Measurements from ENCODE around the gene LSR.

Gene LSR, protein sequence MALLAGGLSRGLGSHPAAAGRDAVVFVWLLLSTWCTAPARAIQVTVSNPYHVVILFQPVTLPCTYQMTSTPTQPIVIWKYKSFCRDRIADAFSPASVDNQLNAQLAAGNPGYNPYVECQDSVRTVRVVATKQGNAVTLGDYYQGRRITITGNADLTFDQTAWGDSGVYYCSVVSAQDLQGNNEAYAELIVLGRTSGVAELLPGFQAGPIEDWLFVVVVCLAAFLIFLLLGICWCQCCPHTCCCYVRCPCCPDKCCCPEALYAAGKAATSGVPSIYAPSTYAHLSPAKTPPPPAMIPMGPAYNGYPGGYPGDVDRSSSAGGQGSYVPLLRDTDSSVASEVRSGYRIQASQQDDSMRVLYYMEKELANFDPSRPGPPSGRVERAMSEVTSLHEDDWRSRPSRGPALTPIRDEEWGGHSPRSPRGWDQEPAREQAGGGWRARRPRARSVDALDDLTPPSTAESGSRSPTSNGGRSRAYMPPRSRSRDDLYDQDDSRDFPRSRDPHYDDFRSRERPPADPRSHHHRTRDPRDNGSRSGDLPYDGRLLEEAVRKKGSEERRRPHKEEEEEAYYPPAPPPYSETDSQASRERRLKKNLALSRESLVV

DNA sequence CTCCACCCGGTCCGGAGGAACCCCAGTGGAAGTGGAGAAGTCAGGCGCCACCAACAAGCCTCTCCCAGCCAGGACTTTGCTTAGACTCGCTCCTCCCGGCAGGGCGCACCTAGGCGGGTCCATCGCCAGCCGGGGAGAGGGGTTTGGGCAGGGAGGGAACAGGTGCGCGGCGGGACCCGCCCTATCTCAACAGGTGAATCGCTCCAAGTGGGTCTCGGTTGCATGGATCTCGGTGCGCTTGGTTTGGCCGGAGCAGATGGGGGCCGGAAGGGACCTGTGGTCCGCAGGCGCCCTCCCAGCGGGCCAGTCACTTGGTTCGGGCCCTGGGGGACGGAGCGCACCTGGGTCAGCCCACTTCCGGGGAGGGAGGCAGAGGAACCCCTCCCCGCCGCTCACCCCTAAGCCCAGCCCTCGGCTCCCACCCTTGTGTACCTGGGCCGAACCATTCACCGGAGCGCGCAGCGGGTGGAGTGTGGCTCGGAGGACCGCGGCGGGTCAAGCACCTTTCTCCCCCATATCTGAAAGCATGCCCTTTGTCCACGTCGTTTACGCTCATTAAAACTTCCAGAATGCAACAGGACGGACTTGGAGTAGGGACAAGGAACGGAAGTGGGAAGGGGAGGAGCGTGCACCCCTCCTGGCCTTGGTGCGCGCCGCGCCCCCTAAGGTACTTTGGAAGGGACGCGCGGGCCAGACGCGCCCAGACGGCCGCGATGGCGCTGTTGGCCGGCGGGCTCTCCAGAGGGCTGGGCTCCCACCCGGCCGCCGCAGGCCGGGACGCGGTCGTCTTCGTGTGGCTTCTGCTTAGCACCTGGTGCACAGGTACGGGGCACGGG is at the start of gene LSR:
Gene LSR, plus strand, starts transcription at position 693 of the 836 bp plus-strand sequence. Its CDS starts 21 bp downstream, at position 714.
- no peak for DNase-seq (ENCODE audit: low read depth)

DNA sequence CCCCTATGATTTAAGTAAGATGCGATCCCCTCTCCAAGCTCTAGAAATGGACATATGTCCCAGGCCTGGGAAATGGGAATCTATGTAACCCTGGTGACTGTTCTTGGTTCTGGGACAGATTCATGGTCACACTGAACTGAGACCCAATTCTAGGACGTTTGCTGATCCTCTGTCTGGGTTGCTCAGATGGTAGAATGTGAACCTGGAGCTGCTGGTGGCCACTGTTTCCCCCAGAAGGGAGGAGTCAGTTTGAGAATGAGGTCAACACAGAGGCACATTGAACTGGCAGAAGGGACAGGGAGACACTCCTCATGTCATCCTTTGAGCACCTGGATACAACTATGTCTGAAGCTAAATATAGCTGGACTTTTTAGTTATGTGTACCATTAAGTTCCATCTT is 49.3 kb upstream of the LSR start:
- no peak for DNase-seq (ENCODE audit: low read depth)

DNA sequence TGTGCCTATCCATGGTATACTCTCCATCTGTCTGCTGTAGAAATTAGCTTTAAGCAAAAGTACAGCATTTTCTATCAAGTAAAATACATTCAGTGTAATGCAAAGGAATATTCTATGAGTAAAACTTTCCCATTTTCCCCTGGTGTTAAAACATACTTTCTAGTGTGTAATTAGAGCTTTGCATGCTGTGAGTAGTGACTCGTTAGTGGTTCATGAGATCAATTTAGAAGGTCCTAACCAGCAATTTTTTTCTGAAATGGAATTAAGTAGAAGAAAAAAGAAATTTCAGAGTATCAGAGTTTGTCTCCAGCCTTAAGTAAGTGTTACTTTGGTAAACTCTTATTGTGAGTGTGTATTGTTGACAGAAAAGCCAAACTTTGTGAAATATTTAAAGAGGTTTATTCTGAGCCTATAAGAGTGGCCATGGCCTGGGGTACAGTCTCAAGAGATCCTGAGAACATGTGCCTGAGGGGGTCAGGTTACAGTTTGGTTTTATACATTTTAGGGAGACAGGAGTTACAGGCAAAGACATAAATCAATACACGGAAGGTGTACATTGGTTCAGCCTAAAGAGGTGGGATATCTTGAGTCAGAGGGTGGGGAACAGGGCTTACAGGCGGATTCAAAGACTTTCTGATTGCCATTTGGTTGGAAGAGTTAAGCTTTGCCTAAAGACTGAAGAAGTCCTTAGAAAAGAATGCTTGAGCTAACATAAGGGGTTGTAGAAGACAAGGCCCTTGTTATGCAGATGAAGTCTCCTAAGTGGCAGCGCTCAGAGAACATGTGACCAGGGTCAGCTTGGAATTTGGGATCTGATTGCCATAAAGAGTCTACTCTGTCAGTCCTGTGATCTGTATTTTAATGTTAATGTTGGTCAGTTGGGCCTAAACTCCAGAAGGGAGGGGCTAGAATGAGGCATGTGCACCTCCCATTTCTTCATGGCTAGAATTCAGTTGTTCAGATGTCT is 45.8 kb upstream of the LSR start:
- DNase-seq (ENCODE audit: low read depth) = no peak

DNA sequence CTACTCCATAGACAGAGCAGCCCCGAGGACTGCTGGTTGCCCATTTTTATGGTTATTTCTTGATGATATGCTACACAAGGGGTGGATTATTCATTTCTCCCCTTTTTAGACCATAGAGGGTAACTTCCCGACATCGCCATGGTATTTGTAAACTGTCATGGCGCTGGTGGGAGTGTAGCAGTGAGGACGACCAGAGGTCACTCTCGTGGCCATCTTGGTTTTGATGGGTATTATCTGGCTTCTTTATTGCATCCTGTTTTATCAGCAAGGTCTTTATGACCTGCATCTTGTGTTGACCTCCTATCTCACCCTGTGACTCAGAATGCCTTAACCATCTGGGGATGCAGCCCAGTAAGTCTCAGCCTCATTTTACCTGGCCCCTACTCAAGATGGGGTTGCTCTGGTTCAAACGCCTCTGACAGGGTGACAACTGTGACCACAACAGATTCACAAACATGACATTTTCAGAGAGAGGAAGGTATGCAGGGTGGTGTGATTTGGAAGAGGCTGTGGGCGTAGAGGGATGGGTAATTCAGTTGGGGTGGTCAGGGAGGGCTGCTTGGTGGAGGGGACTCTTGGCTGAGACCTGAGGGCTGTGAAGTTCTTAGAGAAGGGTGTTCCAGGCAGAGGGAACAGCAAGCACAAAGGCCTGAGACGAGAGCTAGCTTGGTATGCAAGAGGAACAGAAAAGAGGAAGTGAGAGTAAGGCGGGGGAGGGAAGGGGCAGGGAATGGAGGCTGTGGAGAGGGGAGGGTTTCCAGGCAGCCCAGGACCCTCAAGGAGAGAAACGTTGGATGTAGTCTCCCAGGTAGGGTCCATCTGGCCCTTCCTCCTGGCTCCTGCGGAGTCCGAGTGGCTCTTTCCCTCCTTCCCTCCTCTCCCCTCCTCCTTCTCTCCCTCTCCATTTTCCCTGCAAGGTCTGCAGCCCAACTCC is 43.7 kb upstream of the LSR start:
- no peak for DNase-seq (ENCODE audit: low read depth)

DNA sequence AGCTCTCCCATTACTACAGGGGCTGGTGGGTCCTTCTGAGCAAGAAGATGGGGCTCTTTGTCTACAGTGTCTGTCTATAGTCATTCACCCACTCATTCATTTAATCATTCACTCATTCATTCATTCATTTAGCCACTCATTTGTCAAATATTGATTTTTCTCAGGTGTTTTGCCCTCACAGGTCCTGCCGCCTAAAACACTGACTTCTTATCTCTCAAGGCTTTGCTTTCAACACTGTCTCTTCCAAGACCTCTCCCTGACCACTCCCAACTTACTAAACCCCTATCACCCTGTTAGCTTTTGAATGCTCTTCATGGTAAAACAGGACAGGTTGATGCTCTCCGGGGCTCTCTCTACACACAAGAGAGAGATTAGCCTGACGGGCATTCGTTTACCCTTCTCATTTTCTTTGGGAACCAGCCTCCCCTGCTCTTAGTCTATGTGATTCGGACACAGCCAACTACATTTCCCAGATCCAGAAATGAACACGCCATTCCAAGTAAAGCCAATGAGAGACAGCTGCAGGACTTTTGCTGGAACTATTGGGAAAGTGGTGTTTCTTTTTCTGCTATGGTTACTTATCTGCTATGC is 43.0 kb upstream of the LSR start:
- DNase-seq (ENCODE audit: low read depth) = no peak

DNA sequence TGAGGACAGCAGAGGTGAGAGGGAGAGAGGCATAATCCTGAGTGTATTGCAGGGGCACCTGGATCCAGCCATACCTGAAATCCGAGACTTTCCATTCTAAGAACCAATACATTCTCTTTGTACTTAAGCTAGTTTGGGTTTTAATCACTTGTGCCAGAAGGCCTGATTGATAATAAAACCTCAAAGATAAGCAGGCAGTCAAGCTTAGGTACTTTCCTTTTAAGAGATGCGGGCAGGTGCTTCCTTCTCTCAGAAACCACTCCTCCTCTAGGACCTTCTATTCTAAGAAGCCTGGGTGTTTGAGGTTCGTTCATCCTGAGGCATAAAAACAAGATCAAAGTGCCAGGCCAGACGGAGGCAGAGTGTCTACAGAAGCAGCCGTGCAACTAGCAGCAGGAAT is 42.4 kb upstream of the LSR start:
- DNase-seq (ENCODE audit: low read depth) = no peak

DNA sequence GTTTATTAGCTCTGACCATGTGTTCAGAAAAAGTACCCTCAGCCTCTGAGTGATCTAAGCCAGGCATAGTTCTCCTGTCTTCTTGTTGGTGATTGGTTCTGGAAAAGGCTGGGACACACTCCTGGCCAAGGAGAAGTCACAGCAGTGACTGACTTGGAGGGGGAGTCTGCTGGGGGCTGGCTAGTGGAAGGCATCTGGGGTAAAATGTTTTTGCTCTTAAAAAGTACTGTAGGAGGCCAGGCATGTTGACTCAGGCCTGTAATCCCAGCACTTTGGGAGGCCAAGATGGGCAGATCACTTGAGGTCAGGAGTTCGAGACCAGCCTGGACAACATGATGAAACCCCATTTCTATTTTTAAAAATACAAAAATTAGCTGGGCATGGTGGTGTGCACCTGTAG is 41.9 kb upstream of the LSR start:
- no peak for DNase-seq (ENCODE audit: low read depth)

DNA sequence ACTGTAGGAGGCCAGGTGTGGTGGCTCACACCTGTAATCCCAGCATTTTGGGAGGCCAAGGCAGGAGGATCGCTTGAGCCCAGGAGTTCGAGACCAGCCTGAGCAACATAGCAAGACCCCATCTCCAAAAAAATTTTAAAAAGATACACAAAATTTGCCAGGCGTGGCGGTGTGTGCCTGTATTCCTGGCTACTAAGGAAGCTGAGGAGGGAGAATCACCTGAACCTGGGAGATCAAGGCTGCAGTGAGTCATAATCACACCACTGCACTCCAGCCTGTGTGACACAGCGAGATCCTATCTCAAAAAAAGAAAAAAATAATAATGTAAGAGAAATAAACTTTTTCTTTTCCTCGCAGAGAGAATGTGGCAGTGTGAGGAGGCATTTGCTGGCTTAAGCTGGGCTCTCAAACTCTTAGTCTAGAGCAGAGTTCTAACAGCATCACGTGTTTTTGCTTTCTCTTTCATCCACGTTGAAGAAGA is 41.4 kb upstream of the LSR start:
- DNase-seq (ENCODE audit: low read depth) = no peak

DNA sequence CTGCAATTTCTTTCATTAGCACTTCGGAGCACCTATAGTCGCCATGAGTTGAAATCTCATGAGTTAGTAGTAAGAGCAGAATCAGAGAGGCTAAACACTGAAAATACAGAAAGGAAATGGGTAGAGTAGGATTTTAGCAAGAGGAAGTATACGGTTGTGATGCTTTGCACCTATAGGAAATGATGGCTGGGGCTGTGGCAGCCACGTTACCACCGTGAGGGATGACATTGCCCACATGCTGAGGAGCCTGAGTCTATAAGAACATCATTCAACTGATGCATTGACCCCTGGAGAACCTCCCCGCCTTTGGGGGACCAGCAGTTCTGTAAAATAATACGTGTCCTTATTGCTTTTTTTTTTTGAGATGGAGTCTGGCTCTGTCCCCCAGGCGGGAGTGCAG is 40.7 kb upstream of the LSR start:
- no peak for DNase-seq (ENCODE audit: low read depth)

DNA sequence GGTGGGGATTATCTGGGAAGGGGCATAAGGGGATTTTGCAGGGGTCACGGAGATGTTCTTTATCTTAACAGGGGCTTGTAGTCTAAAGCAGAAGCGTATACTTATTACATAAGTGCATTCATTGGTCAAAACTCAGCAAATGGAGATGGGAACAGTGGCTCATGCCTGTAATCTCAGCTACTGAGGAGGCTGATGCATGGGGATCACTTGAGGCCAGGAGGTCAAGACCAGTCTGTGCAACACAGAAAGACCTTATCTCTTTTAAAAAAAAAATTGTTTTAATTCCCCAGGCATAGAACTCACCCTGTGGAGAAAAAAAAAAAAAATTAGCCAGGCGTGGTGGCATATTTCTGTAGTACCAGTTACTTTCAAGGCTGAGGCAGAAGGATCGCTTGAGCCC is 39.2 kb upstream of the LSR start:
- no peak for DNase-seq (ENCODE audit: low read depth)

DNA sequence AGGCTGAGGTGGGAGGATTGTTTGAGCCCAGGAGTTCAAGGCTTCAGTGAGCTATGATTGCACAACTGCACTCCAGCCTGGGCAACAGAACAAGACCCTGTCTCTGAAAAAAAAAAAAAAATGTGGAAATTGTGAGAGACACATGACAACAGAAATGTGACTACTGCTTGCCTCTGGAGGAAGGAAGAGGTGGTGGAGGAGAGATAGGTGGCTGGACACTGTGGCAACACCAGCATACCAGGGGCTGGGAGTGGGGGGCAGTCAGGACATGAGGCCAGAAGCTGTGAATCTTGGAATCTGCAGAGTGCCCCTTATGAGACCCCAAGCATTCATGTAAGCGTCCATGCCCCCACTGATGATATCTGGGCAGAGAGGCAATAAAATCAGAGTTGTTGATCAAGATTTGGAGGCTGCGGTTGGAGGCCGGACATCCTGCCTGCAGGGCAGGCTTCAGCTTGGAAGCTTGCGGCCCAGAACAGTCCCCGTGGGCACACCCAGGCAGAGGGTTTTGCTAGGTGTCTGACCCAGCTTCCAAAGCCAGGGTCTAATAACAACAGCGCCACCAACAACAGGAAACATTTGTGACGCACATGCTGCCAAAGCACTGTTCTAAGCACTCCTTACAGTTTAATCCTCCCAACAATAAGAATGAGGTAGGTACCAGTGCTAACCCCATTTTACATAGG is 37.1 kb upstream of the LSR start:
- DNase-seq (ENCODE audit: low read depth) = no peak

DNA sequence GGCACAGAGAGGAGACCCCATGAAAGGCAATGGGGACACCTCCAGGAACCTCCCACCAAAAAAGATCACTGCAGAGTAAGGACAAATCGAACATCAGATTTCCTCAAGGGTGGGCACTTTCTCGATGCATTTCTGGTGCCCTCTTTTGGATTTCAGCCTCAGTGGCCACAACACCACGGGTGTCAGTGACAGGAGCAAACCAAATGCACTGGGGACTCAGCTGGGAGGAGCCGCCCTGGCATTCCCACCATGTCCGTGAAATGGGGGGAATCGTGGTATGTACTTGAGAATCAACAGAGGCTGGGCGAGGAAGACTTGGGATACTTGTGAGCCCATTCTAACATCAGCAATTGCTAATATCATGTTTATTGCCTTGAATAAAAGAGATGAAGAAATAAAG is 36.6 kb upstream of the LSR start:
- DNase-seq (ENCODE audit: low read depth) = no peak

DNA sequence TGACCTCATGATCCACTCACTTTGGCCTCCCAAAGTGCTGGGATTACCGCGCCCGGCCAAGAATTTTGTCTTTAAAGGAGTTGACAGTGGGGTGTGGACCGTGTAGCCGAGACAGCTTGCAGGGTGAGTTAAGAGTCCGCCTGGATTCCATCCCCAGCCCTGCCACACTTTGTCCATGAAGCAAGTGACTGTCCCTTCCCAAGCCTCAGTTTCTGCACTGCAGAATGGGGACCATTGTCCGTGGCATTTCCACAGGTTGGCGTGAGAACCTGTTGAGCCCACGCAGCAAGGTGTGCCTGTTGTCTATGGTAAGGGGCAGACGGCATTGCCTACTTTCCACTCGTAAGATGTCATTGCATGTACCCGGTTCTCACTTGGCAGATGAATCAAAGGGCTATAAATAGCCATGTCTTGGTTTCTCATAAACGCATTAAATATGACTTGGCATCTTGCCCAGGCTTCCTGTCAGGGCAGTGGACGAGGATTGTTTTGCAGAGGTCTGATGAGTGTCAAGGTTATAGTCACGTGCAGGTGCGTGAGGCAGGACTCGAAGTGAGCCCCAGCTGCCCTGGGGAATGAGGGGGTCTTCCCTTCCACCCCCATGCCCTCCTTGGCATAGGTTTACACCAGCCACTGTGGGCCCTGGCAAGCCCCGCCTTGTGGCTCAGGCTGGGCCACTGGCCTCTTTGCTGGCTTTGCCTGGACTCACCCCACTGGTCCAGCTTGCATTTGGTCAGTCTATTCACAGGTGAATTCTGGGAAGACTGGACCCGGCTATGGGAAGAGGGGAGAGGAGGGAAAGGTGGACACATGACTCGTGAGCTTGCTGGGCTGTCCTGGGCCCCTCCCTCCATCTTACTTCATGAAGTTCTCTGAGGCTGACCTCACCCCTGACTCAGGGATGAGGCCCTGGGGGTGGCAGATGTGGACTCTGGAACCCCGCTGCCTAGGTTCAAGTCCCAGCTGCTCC is 34.9 kb upstream of the LSR start:
- DNase-seq (ENCODE audit: low read depth) = peak; percentile 16

DNA sequence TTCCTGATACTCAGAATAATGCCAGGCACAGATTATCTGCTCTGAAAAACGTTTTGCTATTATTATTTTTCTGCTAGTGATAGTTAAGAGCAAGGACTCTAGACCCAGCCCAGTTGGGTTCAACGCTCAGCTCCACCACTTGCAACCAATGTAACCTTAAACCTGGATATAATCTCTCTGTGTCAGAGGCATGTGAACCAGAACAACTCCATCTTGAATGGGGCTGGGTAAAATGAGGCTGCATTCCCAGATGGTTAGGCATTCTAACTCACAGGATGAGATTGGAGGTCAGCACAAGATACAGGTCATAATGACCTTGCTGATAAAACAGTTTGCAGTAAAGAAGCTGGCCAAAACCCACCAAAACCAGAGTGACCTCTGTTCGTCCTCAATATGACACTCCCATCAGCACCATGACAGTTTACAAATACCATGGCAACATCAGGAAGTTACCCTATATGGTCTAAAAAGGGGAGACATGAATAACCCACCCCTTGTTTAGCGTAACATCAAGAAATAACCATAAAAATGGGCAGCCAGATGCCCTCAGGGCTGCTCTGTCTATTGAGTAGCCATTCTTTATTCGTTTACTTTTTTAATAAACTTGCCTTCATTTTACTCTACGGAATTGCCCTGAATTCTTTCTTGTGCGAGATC is 33.9 kb upstream of the LSR start:
- DNase-seq (ENCODE audit: low read depth) = no peak

DNA sequence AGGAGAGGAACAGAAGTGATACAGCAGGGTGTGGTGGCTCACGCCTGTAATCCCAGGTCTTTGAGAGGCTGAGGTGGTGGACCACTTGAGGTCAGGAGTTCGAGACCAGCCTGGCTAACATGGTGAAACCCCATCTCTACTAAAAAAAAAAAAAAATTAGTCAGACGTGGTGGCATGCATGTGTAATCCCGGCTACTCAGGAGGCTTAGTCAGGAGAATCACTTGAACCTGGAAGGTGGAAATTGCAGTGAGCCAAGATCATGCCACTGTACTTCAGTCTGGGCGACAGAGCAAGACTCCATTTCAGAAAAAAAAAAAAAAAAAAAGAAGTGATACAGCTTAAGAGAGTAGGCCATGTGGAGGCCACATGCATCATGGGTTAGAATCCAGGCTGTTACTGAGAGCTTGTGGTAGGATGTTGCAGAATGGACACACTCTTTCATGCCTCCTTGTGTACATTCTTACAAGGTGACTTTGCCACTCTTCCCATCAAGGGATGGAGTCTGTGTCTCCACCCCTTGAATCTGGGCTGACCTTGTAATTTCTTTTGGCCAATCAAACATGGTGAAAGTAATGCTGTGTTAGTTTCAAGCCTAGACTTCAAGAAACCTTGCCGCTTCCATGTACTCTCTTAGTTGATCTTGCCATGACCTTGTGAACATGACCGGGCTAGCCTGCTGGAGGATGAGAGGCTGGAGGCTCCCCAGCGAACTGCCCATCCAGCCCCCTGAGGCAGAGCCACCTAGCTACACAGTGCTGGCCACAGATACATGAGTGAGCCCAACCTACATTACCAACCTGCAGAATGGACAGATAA is 32.6 kb upstream of the LSR start:
- no peak for DNase-seq (ENCODE audit: low read depth)

DNA sequence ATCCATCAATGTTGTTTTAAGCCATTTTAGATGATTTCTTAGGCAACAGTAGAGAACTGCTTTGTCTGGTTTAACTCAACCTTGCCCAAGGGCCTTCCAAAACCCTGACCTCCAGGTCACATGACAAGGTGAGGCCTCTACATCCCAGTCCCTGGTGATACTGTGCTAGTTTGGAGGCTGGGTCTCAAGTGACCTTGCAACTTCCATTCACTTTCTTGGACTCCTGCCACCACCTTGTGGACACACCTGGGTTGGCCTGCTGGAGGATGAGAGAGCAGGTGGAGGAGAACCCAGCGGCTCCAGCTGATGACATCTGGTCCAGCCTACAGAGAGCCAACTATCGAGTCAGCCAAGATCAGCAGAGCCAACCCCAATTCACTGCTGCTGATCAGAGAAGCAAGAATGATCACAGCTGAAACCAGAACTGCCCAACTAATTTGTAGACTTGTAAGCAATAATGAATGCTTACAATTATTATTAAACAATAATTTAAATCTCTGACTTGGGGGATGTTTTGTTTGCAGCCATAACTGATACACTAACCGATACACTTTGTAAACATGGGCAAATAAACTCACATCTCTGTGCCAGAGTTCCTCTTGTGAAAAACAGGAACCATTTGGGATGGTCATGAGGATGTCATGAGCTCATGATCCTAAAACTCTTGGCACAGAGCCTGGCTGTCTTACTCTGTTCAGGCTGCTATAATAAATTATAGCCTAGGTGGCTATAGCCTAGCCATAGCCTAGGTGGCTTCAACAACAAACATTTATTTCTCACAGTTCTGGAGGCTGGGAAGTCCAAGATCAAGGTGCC is 31.8 kb upstream of the LSR start:
- DNase-seq (ENCODE audit: low read depth) = no peak
